ENCODE data around the gene PRELID1.

The PRELID1 gene

GRCh38 chr5:177314376-177315342 lies 11.1 kb downstream of the PRELID1 start:
- no peak for DNase-seq

GRCh38 chr5:177315411-177315810 lies 11.8 kb downstream of the PRELID1 start:
- no peak for DNase-seq

- no peak for DNase-seq
These were observed 12.4 kb downstream of the PRELID1 start for GRCh38 chr5:177316005-177316404.

GRCh38 chr5:177317959-177318377 lies 14.4 kb downstream of the PRELID1 start:
- DNase-seq, result peak; percentile 60

GRCh38 chr5:177319913-177320588 lies 16.5 kb downstream of the PRELID1 start:
- DNase-seq, result no peak

GRCh38 chr5:177320879-177321278 lies 17.3 kb downstream of the PRELID1 start:
- no peak for DNase-seq

GRCh38 chr5:177325868-177326381 lies 22.3 kb downstream of the PRELID1 start:
- DNase-seq, result no peak

GRCh38 chr5:177327539-177328522 lies 24.2 kb downstream of the PRELID1 start:
- no peak for DNase-seq

- DNase-seq, result no peak
These were observed 25.1 kb downstream of the PRELID1 start for GRCh38 chr5:177328545-177329231.

- no peak for DNase-seq
These were observed 26.3 kb downstream of the PRELID1 start for GRCh38 chr5:177329883-177330282.

GRCh38 chr5:177330991-177331842 lies 27.6 kb downstream of the PRELID1 start:
- no peak for DNase-seq

GRCh38 chr5:177332031-177332895 lies 28.7 kb downstream of the PRELID1 start:
- DNase-seq, result no peak

GRCh38 chr5:177332896-177333260 lies 29.3 kb downstream of the PRELID1 start:
- DNase-seq, result no peak

- no peak for DNase-seq
These were observed 30.0 kb downstream of the PRELID1 start for GRCh38 chr5:177333420-177334154.

- no peak for DNase-seq
These were observed 30.6 kb downstream of the PRELID1 start for GRCh38 chr5:177334155-177334551.

- no peak for DNase-seq
These were observed 31.4 kb downstream of the PRELID1 start for GRCh38 chr5:177334781-177335700.

GRCh38 chr5:177335701-177336065 lies 32.1 kb downstream of the PRELID1 start:
- no peak for DNase-seq

GRCh38 chr5:177336112-177336511 lies 32.5 kb downstream of the PRELID1 start:
- DNase-seq, result peak; percentile 1

Data from NCI-H526 treated with DMSO at 0.1 percent for 48 hours (cell line).